ENCODE results near the gene KLK15. TPM values are rescaled to one million over a fixed set of nuclear protein-coding genes. Genes with fewer than 3 reads are reported as not detected.

The KLK15 gene
- total RNA-seq, 4 donors from 2014 or later = not detected

DNA sequence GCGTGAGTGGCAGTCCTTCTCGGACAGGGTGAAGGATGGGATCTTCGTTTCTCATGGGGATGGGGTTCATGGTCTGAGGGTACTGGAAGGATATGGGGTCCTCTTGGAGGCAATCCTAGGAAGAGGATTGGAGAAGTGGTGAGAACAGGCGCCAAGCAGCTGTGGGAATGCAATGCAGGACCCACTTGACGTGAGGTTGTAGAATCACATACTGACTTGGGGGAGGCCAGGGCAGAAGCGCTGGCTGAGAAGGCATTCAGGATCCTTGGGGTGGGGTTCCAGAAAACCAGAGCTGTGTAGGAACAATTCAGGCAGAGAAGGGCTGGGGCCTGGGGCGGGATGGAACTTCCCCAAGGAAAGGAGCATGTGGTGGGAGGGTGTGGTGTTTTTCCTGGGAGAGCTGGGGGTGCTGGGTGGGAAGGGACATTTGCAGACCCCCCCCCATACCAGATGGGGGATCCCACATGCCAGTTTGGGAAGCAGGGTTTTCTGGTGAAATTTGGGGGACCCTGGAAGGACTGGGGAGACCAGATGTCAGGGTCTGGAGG is 10.6 kb downstream of the KLK15 start:
- no peaks in the 10 kb centered on the region for H3K9me3 ChIP-seq
- H3K4me1 ChIP-seq = peaks cover 3 to 21% (median 7%) of the 10 kb centered on the region in 4 donors
- DNase-seq = peak in 1 of 3 donors; percentile 35
- H3K4me3 ChIP-seq = no peak overlapping the region
- no peaks in the 10 kb centered on the region for H3K36me3 ChIP-seq
- H3K27me3 ChIP-seq = no peaks in the 10 kb centered on the region
- TF ChIP-seq POLR2A (IDR thresholded peaks at IDR 0.05) = no peak
- TF ChIP-seq CTCF (IDR thresholded peaks at IDR 0.05) = no peak
- H3K27ac ChIP-seq = peak overlapping the region in 2 of 4 donors; percentile 7 to 56

GRCh38 chr19:50821622-50822021 is 11.8 kb downstream of the KLK15 start:
- H3K9me3 ChIP-seq = no peaks in the 10 kb centered on the region
- DNase-seq = peak in 1 of 3 donors; percentile 52
- H3K27me3 ChIP-seq = no peaks in the 10 kb centered on the region
- no peak overlapping the region for H3K4me3 ChIP-seq
- peaks cover 3 to 22% (median 7%) of the 10 kb centered on the region in 4 donors for H3K4me1 ChIP-seq
- no peak for TF ChIP-seq CTCF (IDR thresholded peaks at IDR 0.05)
- TF ChIP-seq POLR2A (IDR thresholded peaks at IDR 0.05) = no peak
- H3K27ac ChIP-seq = peak overlapping the region in 2 of 4 donors; percentile 61 to 69
- no peaks in the 10 kb centered on the region for H3K36me3 ChIP-seq

- DNase-seq = no peak
- H3K27ac ChIP-seq = peak overlapping the region; percentile 40 to 69 (median 64)
- no peaks in the 10 kb centered on the region for H3K9me3 ChIP-seq
- H3K4me3 ChIP-seq = peak overlapping the region in 2 of 4 donors; percentile 41 to 44
- no peaks in the 10 kb centered on the region for H3K36me3 ChIP-seq
- H3K4me1 ChIP-seq = peaks cover 3 to 22% (median 7%) of the 10 kb centered on the region in 4 donors
- no peaks in the 10 kb centered on the region for H3K27me3 ChIP-seq
- no peak for TF ChIP-seq CTCF (IDR thresholded peaks at IDR 0.05)
- TF ChIP-seq POLR2A (IDR thresholded peaks at IDR 0.05) = no peak
Observed at GRCh38 chr19:50821248-50821612, 12.1 kb downstream of the KLK15 start.

GRCh38 chr19:50820549-50821247 is 12.7 kb downstream of the KLK15 start:
- H3K36me3 ChIP-seq = no peaks in the 10 kb centered on the region
- H3K27me3 ChIP-seq = no peaks in the 10 kb centered on the region
- TF ChIP-seq CTCF (IDR thresholded peaks at IDR 0.05) (no peak), POLR2A (IDR thresholded peaks at IDR 0.05) (peak in 1 of 2 donors; percentile 53)
- no peaks in the 10 kb centered on the region for H3K9me3 ChIP-seq
- H3K4me1 ChIP-seq = peaks cover 3 to 22% (median 7%) of the 10 kb centered on the region in 4 donors
- H3K4me3 ChIP-seq = peak overlapping the region in 3 of 4 donors; percentile 1 to 44 (median 41)
- H3K27ac ChIP-seq = peak overlapping the region; percentile 40 to 69 (median 64)
- peak; percentile 53 to 88 (median 82) for DNase-seq

GRCh38 chr19:50820086-50820485 is 13.3 kb downstream of the KLK15 start:
- H3K27me3 ChIP-seq = no peaks in the 10 kb centered on the region
- H3K4me1 ChIP-seq = peaks cover 3 to 22% (median 7%) of the 10 kb centered on the region in 4 donors
- DNase-seq = peak; percentile 18 to 60 (median 56)
- H3K36me3 ChIP-seq = no peaks in the 10 kb centered on the region
- H3K9me3 ChIP-seq = no peaks in the 10 kb centered on the region
- H3K27ac ChIP-seq = peak overlapping the region; percentile 40 to 69 (median 64)
- TF ChIP-seq POLR2A (IDR thresholded peaks at IDR 0.05) (peak in 1 of 2 donors; percentile 13), CTCF (IDR thresholded peaks at IDR 0.05) (no peak)
- H3K4me3 ChIP-seq = peak overlapping the region; percentile 3 to 44 (median 25)
